Mucosa of rectum (tissue), 2 donors: ENCODE measurements around the gene DEAF1.
A peak's percentile ranks its signal among the peaks of the same experiment; 100 is the strongest.

Source experiments
- H3K27ac ChIP-seq, 2 donors: one replicate each; pipeline ENCODE4 v1.7.0; 2013; ENCODE audit warnings: inconsistent platforms in 2 of 2, low read depth in 2 of 2, low read length in 2 of 2
- H3K27me3 ChIP-seq, 2 donors: one replicate each; pipeline ENCODE4 v1.7.0; 2013; ENCODE audit warnings: low read length in 2 of 2; ENCODE audit not compliant: control insufficient read depth in 2 of 2, insufficient read depth in 2 of 2
- H3K36me3 ChIP-seq, 2 donors: one replicate each; pipeline ENCODE4 v1.7.0; 2013; ENCODE audit warnings: low read length in 2 of 2; ENCODE audit not compliant: control insufficient read depth in 2 of 2, insufficient read depth in 2 of 2
- H3K4me1 ChIP-seq, 2 donors: one replicate each; pipeline ENCODE4 v1.7.0; 2013; ENCODE audit warnings: low read length in 2 of 2, mild to moderate bottlenecking in 1 of 2; ENCODE audit not compliant: control insufficient read depth in 2 of 2, insufficient read depth in 2 of 2
- H3K4me3 ChIP-seq, 2 donors: one replicate each; pipeline ENCODE4 v1.7.0; 2013; ENCODE audit warnings: low read length in 2 of 2
- H3K9ac ChIP-seq, 2 donors: one replicate each; pipeline ENCODE4 v1.7.0; 2013; ENCODE audit warnings: low read length in 2 of 2, low read depth in 1 of 2, mild to moderate bottlenecking in 1 of 2
- H3K9me3 ChIP-seq, 2 donors: one replicate each; pipeline ENCODE4 v1.7.0; 2013; ENCODE audit warnings: low read length in 2 of 2; ENCODE audit not compliant: control insufficient read depth in 2 of 2
- donor health status: healthy.
- donor health status: Normal muscosa, but diverticular disease.

Gene DEAF1

DNA sequence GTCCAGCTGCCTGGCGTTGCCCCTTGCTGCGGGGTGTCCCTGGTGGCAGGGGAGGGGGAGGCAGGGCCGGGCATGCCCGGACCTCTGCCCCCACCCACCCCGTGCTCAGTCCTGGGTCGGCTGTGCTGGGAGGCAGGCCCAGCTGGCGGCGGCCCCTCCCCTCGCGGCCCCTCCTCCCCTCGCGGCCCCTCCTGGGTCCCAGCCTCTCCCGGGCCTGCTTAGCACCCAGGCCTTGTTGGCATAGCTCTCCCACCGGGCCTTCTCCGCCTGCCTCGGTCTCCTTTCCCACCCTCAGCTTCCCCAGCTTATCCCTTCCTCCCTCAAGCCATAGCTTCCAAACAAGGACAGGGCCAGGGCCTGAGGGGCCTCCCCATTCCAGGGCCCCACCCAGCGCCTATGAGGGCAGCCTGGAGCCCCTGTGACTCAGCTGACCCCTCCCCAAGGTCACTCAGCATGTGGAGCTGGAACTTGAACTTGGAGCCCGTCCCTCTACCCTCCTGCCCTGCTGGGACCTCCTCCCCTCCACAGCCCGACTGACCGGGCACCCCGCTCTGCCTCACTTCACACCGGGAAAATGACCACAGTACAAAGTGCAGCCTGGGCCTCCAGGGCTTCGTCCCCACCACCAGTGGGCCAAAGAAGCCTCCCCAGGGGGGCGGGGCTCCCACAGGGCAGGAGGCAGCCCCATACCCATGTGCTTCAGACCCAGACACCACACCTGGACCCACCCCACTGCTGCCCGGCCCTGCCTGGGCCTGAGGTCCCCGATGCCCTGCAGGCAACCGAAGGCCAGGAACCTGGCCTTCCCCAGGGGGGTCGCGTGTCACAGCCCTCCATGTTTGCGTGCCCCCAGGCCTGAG is 12.2 kb upstream of the DEAF1 start:
- H3K9me3 ChIP-seq, result no peaks in the 10 kb centered on the region
- peaks cover 59 to 79% of the 10 kb centered on the region in 2 donors for H3K4me1 ChIP-seq
- no peaks in the 10 kb centered on the region for H3K36me3 ChIP-seq
- peak overlapping the region; percentile 95 to 99 for H3K27ac ChIP-seq
- peaks cover 0 to 5% of the 10 kb centered on the region in 2 donors for H3K27me3 ChIP-seq
- peak overlapping the region; percentile 83 to 97 for H3K9ac ChIP-seq
- peak overlapping the region; percentile 79 to 84 for H3K4me3 ChIP-seq

GRCh38 chr11:706439-706956 is 11.5 kb upstream of the DEAF1 start:
- H3K9me3 ChIP-seq, result no peaks in the 10 kb centered on the region
- peaks cover 0 to 4% of the 10 kb centered on the region in 2 donors for H3K36me3 ChIP-seq
- H3K4me1 ChIP-seq, result peaks cover 60 to 79% of the 10 kb centered on the region in 2 donors
- H3K27ac ChIP-seq, result peak overlapping the region; percentile 95 to 99
- H3K9ac ChIP-seq, result peak overlapping the region; percentile 83 to 97
- H3K4me3 ChIP-seq, result peak overlapping the region; percentile 79 to 84
- H3K27me3 ChIP-seq, result peaks cover 0 to 5% of the 10 kb centered on the region in 2 donors

GRCh38 chr11:705646-706438 is 10.8 kb upstream of the DEAF1 start, which contains the start of gene EPS8L2:
EPS8L2 (plus strand) TSS chr11:706231; CDS start chr11:709408, 3,177 bp downstream.
- H3K36me3 ChIP-seq, result peaks cover 0 to 6% of the 10 kb centered on the region in 2 donors
- H3K27me3 ChIP-seq, result peaks cover 0 to 5% of the 10 kb centered on the region in 2 donors
- H3K27ac ChIP-seq, result peak within 1 kb of the TSS; percentile 95 to 99
- H3K9ac ChIP-seq, result peak within 1 kb of the TSS; percentile 84 to 97
- peak within 1 kb of the TSS; percentile 79 to 84 for H3K4me3 ChIP-seq
- peaks cover 58 to 73% of the 10 kb centered on the region in 2 donors for H3K4me1 ChIP-seq
- no peaks in the 10 kb centered on the region for H3K9me3 ChIP-seq

- peaks cover 0 to 4% of the 10 kb centered on the region in 2 donors for H3K27me3 ChIP-seq
- H3K9me3 ChIP-seq, result no peaks in the 10 kb centered on the region
- peak overlapping the region; percentile 84 to 93 for H3K9ac ChIP-seq
- peak overlapping the region; percentile 65 to 69 for H3K4me3 ChIP-seq
- H3K36me3 ChIP-seq, result peaks cover 0 to 11% of the 10 kb centered on the region in 2 donors
- H3K4me1 ChIP-seq, result peaks cover 52 to 64% of the 10 kb centered on the region in 2 donors
- H3K27ac ChIP-seq, result peak overlapping the region; percentile 95 to 99
Measured at GRCh38 chr11:704781-705645, 10.0 kb upstream of the DEAF1 start.

DNA sequence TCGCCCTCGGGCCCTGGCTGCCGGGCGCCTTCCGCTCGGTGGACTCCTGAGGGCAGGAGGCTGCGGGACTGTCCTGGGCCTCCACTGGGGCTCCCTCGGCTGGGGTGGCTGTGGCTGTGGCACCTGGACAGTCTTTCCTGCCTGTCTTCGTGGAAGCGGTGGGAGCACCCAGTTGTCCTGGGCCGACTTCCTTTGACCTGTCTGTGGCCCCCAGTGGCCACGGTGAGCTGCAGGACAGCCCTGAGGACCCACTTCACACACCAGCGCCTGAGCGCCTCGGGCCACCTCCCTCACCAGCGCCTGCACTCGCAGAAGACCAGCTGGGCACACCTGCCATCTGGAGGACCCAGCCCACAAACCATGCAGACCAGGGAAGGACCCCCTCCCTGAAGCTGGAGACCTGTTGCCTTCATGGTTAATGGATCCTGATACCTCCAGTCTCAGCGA is 9.2 kb upstream of the DEAF1 start:
- H3K4me1 ChIP-seq, result peaks cover 45 to 57% of the 10 kb centered on the region in 2 donors

GRCh38 chr11:703506-703905 is 8.5 kb upstream of the DEAF1 start:
- Histone ChIP-seq H3K9me3 (no peaks in the 10 kb centered on the region), H3K4me3 (no peak overlapping the region), H3K27me3 (peaks cover 0 to 3% of the 10 kb centered on the region in 2 donors), H3K36me3 (peaks cover 0 to 15% of the 10 kb centered on the region in 2 donors), H3K27ac (peak overlapping the region; percentile 95 to 99), H3K9ac (peak overlapping the region in 1 of 2 donors; percentile 61), H3K4me1 (peaks cover 45 to 53% of the 10 kb centered on the region in 2 donors)

More for the DNA sequence above, 9.2 kb upstream of the DEAF1 start:
- Histone ChIP-seq H3K27me3 (peaks cover 0 to 3% of the 10 kb centered on the region in 2 donors), H3K4me3 (peak overlapping the region in 1 of 2 donors; percentile 65), H3K9me3 (no peaks in the 10 kb centered on the region), H3K9ac (peak overlapping the region; percentile 84 to 93), H3K36me3 (peaks cover 0 to 13% of the 10 kb centered on the region in 2 donors), H3K27ac (peak overlapping the region; percentile 95 to 99)

DNA sequence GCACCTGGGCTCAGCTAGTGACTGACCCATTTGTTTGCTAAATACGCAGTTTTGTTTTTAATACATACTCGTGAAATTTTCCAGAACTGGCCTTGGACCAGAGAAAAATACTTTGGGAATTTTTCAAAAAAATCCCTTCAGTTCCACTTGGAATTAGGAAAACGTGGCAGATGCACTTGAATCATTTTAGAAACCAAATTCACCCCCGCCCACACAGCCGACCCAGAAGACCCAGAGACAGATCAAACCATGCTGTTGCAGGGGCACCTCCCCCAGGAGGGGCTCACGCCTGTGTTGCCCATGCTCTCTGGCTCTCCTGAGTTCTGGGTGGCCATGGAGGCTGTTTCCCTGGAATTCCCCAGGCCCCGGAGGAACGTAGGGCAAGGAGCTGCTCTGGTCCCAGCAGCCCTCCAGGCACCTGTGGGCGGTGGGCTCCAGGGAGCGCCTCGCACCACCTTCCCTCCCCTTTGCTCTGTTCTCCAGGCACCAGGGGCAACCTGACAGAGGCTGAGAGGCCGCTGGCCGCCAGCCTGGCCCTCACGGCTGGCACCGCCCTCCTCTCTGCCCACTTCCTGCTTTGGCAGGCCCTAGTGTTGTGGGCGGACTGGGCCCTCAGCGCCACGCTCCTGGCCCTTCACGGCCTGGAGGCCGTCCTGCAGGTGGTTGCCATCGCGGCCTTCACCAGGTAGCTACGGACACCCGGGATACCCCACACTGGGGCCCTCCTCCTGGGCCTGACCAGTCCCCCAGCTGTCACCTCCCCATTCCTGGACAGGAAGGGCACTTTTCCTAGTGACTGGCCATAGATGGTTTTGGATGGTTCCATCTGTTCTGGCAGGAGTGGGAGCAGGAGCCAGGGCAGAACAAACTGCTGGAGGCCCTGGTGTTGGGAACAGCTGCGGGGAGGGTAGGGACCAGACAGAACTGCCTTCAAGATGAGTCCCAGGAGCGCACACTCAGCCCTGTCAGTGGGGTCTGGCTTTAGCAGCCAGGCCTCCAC is 7.7 kb upstream of the DEAF1 start:
- Histone ChIP-seq H3K9me3 (no peaks in the 10 kb centered on the region), H3K27me3 (peaks cover 0 to 3% of the 10 kb centered on the region in 2 donors), H3K36me3 (peaks cover 0 to 19% of the 10 kb centered on the region in 2 donors), H3K4me1 (peaks cover 41 to 45% of the 10 kb centered on the region in 2 donors), H3K4me3 (no peak overlapping the region), H3K27ac (peak overlapping the region; percentile 95 to 99), H3K9ac (peak overlapping the region; percentile 52 to 61)

GRCh38 chr11:701741-702461 is 6.9 kb upstream of the DEAF1 start:
- Histone ChIP-seq H3K27ac (peak overlapping the region in 1 of 2 donors; percentile 99), H3K4me3 (no peak overlapping the region), H3K4me1 (peaks cover 34 to 45% of the 10 kb centered on the region in 2 donors), H3K9me3 (no peaks in the 10 kb centered on the region), H3K9ac (no peak overlapping the region), H3K36me3 (peaks cover 0 to 19% of the 10 kb centered on the region in 2 donors), H3K27me3 (peaks cover 0 to 3% of the 10 kb centered on the region in 2 donors)
